Naive thymus-derived CD4-positive, alpha-beta T cell (primary cell): ENCODE measurements around the gene KLHL24. TPM values are rescaled to one million over a fixed set of nuclear protein-coding genes. Genes with fewer than 3 reads are reported as not detected.
A peak's percentile ranks its signal among the peaks of the same experiment; 100 is the strongest.
"Not testable (repeated sequence)": the region's sequence is repeated elsewhere in the genome, so short reads cannot be mapped to it uniquely, and the experiment has no call there.

Source experiments
- ATAC-seq: fragments of 150-1000 bp; cut with Tn5 transposase; 2 replicates; pipeline ENCODE4 v1.10.0; 2021; ENCODE audit warnings: mild to moderate bottlenecking, moderate library complexity
- CTCF ChIA-PET: fragments of 350-600 bp; sonication (Branson Sonifier 250); formaldehyde crosslinking; loops from one replicate; lab custom pipeline; 2021; ENCODE audit warnings: antibody characterized with exemption; lab: Charles Lee
- POLR2A ChIA-PET: fragments of 350-600 bp; sonication (Branson Sonifier 250); formaldehyde crosslinking; loops from one replicate; lab custom pipeline; 2021; ENCODE audit warnings: antibody characterized with exemption, inconsistent platforms; lab: Charles Lee
- DNase-seq, 9 donors: peaks; one replicate each; pipeline versions ENCODE4 v3.0.0 to v3.0.0-alpha.2; 2020 to 2022; ENCODE audit warnings: mixed read lengths in 1 of 9
- H3K27ac ChIP-seq: one replicate; pipeline ENCODE4 v1.7.0; 2013; ENCODE audit warnings: mild to moderate bottlenecking, low read depth, low read length, moderate library complexity
- H3K27me3 ChIP-seq, 2 donors: one replicate each; pipeline ENCODE4 v1.7.0; 2013; ENCODE audit warnings: low read length in 2 of 2, mild to moderate bottlenecking in 2 of 2, moderate library complexity in 2 of 2; ENCODE audit not compliant: control insufficient read depth in 2 of 2, insufficient read depth in 2 of 2
- H3K36me3 ChIP-seq, 3 experiments: 1 replicate in 2 of 3; 2 replicates in 1 of 3; pipeline ENCODE4 v1.7.0; 2013; ENCODE audit warnings: low read length in 3 of 3, mild to moderate bottlenecking in 3 of 3, moderate library complexity in 1 of 3; ENCODE audit not compliant: insufficient read depth in 3 of 3, control insufficient read depth in 2 of 3
- H3K4me1 ChIP-seq, 2 donors: one replicate each; pipeline ENCODE4 v1.7.0; 2013; ENCODE audit warnings: low read length in 2 of 2, mild to moderate bottlenecking in 2 of 2, moderate library complexity in 1 of 2; ENCODE audit not compliant: control insufficient read depth in 2 of 2, insufficient read depth in 2 of 2
- H3K4me3 ChIP-seq: 2 replicates; pipeline ENCODE4 v1.7.0; 2013; ENCODE audit warnings: mild to moderate bottlenecking, low read length
- H3K9me3 ChIP-seq, 3 experiments: 1 replicate in 2 of 3; 2 replicates in 1 of 3; pipeline ENCODE4 v1.7.0; 2013; ENCODE audit warnings: low read length in 3 of 3; ENCODE audit not compliant: control insufficient read depth in 2 of 3
- H3K27ac Mint-ChIP-seq, 9 donors: one replicate each; pipeline ENCODE4 v1.8.0; 2020 to 2022; ENCODE audit warnings: mixed read lengths in 9 of 9, mild to moderate bottlenecking in 8 of 9, moderate library complexity in 5 of 9, inconsistent platforms in 2 of 9
- H3K27me3 Mint-ChIP-seq, 5 donors: one replicate each; pipeline ENCODE4 v1.8.0; 2021 to 2022; ENCODE audit warnings: mixed read lengths in 5 of 5, mild to moderate bottlenecking in 1 of 5
- H3K36me3 Mint-ChIP-seq, 5 donors: one replicate each; pipeline ENCODE4 v1.8.0; 2020 to 2022; ENCODE audit warnings: mixed read lengths in 5 of 5, mild to moderate bottlenecking in 3 of 5, inconsistent platforms in 1 of 5
- H3K4me1 Mint-ChIP-seq, 7 donors: one replicate each; pipeline ENCODE4 v1.8.0; 2020 to 2022; ENCODE audit warnings: mixed read lengths in 7 of 7, mild to moderate bottlenecking in 3 of 7, inconsistent platforms in 1 of 7
- H3K4me3 Mint-ChIP-seq, 10 donors: one replicate each; pipeline ENCODE4 v1.8.0; 2020 to 2022; ENCODE audit warnings: mild to moderate bottlenecking in 10 of 10, mixed read lengths in 10 of 10, moderate library complexity in 6 of 10, inconsistent platforms in 2 of 10
- H3K9me3 Mint-ChIP-seq, 11 donors: one replicate each; pipeline ENCODE4 v1.8.0; 2020 to 2022; ENCODE audit warnings: mixed read lengths in 11 of 11, mild to moderate bottlenecking in 4 of 11, inconsistent platforms in 1 of 11, moderate library complexity in 1 of 11
- intact Hi-C, 2 donors: fragments of 100-400 bp; cut with micrococcal nuclease; formaldehyde crosslinking; loops; one replicate each; pipeline ENCODE4 v1.15.1; 2023
- polyA plus RNA-seq, 2 donors: library from polyadenylated mRNA; unstranded; fragments of 300-500 nt; fragmentation: Illumina TruSeq; gene quantifications; one replicate each; pipeline ENCODE4 v1.2.3, GENCODE V29; 2021
- total RNA-seq, 6 experiments: library from RNA in 5 of 6; stranded (reverse) in 5 of 6; gene quantifications; 1 replicate in 5 of 6; 2 replicates in 1 of 6; pipeline ENCODE4 v1.2.3 and lab custom pipeline; 2021 to 2026

Gene KLHL24
- total and polyA plus RNA-seq, 7 experiments from 2014 or later, result 25.3 to 161 (median 118) TPM

GRCh38 chr3:183631715-183632114 lies 3.7 kb upstream of the KLHL24 start:
- DNase-seq, result no peak
- Histone ChIP-seq H3K4me1 (peaks cover 5 to 6% of the 10 kb centered on the region in 2 donors), H3K27ac (no peak overlapping the region), H3K27me3 (no peaks in the 10 kb centered on the region), H3K4me3 (no peak overlapping the region), H3K9me3 (no peaks in the 10 kb centered on the region), H3K36me3 (peaks cover 0 to 9% (median 0%) of the 10 kb centered on the region in 3 experiments)
- ChIA-PET POLR2A (interaction anchor here (0.8 kb wide), 1 partner anchor 10 kb away, joined by 3 read pairs; no protein-coding TSS in a partner anchor), CTCF (no interaction called here)
- Mint-ChIP-seq H3K27ac (no peak overlapping the region), H3K9me3 (no peaks in the 10 kb centered on the region), H3K27me3 (peaks cover 0 to 2% (median 0%) of the 10 kb centered on the region in 5 donors), H3K4me1 (peaks cover 0 to 10% (median 9%) of the 10 kb centered on the region in 7 donors), H3K36me3 (no peaks in the 10 kb centered on the region), H3K4me3 (no peak overlapping the region)
- intact Hi-C loops, result loop anchor here (10.0 kb wide), 5 partner anchors 253 to 1183 kb away; partner anchors contain the start of genes AP2M1 (in 1 of the 2), EIF2B5 (in 1 of the 2), MCCC1 (in 1 of the 2) and PARL (in 1 of the 2)
- ATAC-seq, result no peak

DNA sequence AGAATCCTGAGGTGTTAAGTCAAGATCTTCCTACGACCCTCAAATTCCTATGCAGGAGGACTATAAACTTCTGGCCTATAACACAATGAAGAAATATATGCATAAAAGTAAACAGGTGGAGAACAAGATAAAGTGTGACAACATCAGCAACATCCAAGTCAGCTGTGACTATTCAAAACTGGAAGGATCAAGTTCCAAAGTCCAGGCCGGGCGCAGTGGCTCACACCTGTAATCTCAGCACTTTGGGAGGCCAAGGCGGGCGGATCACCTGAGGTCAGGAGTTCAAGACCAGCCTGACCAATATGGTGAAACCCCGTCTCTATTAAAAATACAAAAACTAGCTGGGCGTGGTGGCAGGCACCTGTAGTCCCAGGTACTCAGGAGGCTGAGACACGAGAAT lies 2.7 kb upstream of the KLHL24 start:
- POLR2A ChIA-PET, H3K9me3 ChIP-seq, H3K4me3 Mint-ChIP-seq, H3K27ac Mint-ChIP-seq, H3K27me3 ChIP-seq, H3K36me3 ChIP-seq, DNase-seq, H3K9me3 Mint-ChIP-seq, H3K27ac ChIP-seq, H3K27me3 Mint-ChIP-seq, H3K4me3 ChIP-seq, H3K36me3 Mint-ChIP-seq, ATAC-seq: not testable (repeated sequence)
- H3K4me1 ChIP-seq, result peaks cover 13 to 14% of the 10 kb centered on the region in 2 donors
- CTCF ChIA-PET, result interaction anchor here (0.6 kb wide), 1 partner anchor 73 kb away, joined by 4 read pairs; no protein-coding TSS in a partner anchor
- intact Hi-C loops, result loop anchor here (10.0 kb wide), 5 partner anchors 252 to 1182 kb away; partner anchors contain the start of genes AP2M1 (in 1 of the 2), EIF2B5 (in 1 of the 2), MCCC1 (in 1 of the 2) and PARL (in 1 of the 2)
- peaks cover 10 to 20% (median 18%) of the 10 kb centered on the region in 7 donors for H3K4me1 Mint-ChIP-seq

DNA sequence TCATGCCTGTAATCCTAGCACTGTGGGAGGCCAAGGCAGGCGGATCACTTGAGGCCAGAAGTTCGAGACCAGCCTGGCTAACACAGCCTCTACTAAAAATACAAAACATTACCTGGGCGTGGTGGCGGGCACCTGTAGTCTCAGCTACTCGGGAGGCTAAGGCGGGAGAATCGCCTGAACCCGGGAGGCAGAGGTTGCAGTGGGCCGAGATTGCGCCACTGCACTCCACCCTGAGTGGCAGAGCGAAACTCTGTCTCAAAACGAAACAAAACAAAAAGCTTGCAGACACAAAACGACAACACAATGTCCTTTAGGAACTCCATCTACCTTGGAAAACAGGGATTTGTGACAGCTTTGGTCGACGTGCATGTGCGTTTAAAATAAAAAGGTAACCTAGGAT lies 716 bp upstream of the KLHL24 start:
- POLR2A ChIA-PET, result interaction anchor here (0.6 to 4.5 kb wide), 14 partner anchors 8 to 160 kb away, joined by 3 to 41 read pairs (median 6); partner anchors contain the start of genes KLHL6 and YEATS2
- no peak for DNase-seq

GRCh38 chr3:183635107-183635430 lies 354 bp upstream of the KLHL24 start:
- Mint-ChIP-seq H3K9me3 (no peaks in the 10 kb centered on the region), H3K27me3 (no peaks in the 10 kb centered on the region), H3K36me3 (peaks cover 0 to 2% (median 2%) of the 10 kb centered on the region in 5 donors), H3K4me3 (peak overlapping the region; percentile 92 to 96 (median 94)), H3K4me1 (peaks cover 17 to 41% (median 27%) of the 10 kb centered on the region in 7 donors), H3K27ac (peak overlapping the region; percentile 87 to 98 (median 95))
- ChIA-PET CTCF (interaction anchor here (0.6 to 1.7 kb wide), 2 partner anchors 43 to 75 kb away, joined by 4 to 6 read pairs; no protein-coding TSS in a partner anchor), POLR2A (interaction anchor here (0.6 to 4.5 kb wide), 20 partner anchors 8 to 842 kb away, joined by 3 to 41 read pairs (median 6); partner anchors contain the start of genes ATP11B, KLHL6 and YEATS2)
- H3K27me3 ChIP-seq, result no peaks in the 10 kb centered on the region
- ATAC-seq (no peak), DNase-seq (no peak)
- peak overlapping the region; percentile 91 for H3K27ac ChIP-seq
- intact Hi-C loops, result loop anchor here (1.0 to 10.0 kb wide), 17 partner anchors 48 to 1180 kb away; partner anchors contain the start of genes KLHL6 (in 2 of the 2), VPS8 (in 2 of the 2), ABCC5 (in 1 of the 2) and AP2M1 (in 1 of the 2)
- peaks cover 0 to 9% (median 0%) of the 10 kb centered on the region in 3 experiments for H3K36me3 ChIP-seq
- H3K4me3 ChIP-seq, result peak overlapping the region; percentile 75
- H3K9me3 ChIP-seq, result no peaks in the 10 kb centered on the region
- H3K4me1 ChIP-seq, result peaks cover 15 to 23% of the 10 kb centered on the region in 2 donors

More for the DNA sequence above, 716 bp upstream of the KLHL24 start:
- peaks cover 15 to 23% of the 10 kb centered on the region in 2 donors for H3K4me1 ChIP-seq
- Mint-ChIP-seq H3K4me1 (peaks cover 15 to 37% (median 24%) of the 10 kb centered on the region in 7 donors), H3K4me3 (peak overlapping the region; percentile 92 to 96 (median 94)), H3K27me3 (no peaks in the 10 kb centered on the region), H3K27ac (peak overlapping the region; percentile 87 to 98 (median 95)), H3K9me3 (no peaks in the 10 kb centered on the region), H3K36me3 (no peaks in the 10 kb centered on the region)
- no peaks in the 10 kb centered on the region for H3K27me3 ChIP-seq
- H3K4me3 ChIP-seq, result peak overlapping the region; percentile 75
- H3K27ac ChIP-seq, result peak overlapping the region; percentile 91
- no peak for ATAC-seq
- CTCF ChIA-PET, result interaction anchor here (1.1 to 1.7 kb wide), 2 partner anchors 10 to 43 kb away, joined by 4 read pairs; no protein-coding TSS in a partner anchor
- no peaks in the 10 kb centered on the region for H3K9me3 ChIP-seq
- peaks cover 0 to 9% (median 0%) of the 10 kb centered on the region in 3 experiments for H3K36me3 ChIP-seq
- intact Hi-C loops, result loop anchor here (1.0 to 10.0 kb wide), 17 partner anchors 48 to 1180 kb away; partner anchors contain the start of genes KLHL6 (in 2 of the 2), VPS8 (in 2 of the 2), ABCC5 (in 1 of the 2) and AP2M1 (in 1 of the 2)

DNA sequence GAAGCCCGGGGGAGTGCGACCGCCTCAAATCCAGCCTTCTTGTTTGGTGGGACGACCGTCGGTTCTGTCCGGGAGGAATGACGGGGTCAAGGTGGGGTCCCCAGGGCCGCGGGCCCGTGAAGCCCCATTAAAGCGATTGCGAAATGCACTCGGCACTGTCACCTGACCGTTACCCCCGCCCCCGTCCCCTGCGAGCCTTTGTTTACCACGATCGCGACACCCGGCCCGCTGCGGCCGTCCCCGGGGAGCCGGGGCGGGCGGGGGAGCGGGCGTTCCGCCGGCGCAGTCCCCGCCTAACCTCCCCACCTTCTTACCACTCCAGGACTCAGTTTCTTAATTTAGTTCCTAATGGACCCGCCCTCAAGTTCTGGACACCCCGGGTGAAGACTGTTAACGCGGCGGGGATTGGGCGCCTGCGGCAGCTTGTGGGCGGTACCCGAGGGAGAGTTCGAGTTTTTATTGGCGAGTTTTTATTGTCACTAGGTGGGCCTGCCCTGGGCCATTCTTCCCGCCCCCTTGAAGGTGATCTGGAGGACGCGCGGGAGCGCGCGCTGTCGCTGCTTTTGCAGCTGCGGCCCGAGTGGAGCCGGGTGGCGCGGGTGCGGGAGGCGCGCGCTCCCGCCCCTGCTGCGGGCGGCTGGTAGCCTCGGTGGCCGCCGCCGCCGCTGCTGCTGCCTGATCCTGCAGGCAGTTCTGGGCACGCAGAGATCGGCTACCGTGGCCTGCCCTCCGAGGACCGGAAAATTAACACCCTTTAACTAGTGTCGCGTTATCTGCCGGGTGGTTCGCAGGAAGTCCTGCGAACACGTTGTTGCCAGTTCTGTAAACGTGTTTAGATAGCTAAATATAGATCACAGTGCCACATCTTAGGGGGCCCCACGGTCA lies 1.0 kb downstream of the KLHL24 start:
- Histone ChIP-seq H3K4me1 (peaks cover 15 to 23% of the 10 kb centered on the region in 2 donors), H3K4me3 (peak overlapping the region; percentile 75), H3K27ac (peak overlapping the region; percentile 91), H3K9me3 (no peaks in the 10 kb centered on the region), H3K27me3 (no peaks in the 10 kb centered on the region), H3K36me3 (peaks cover 0 to 9% (median 0%) of the 10 kb centered on the region in 3 experiments)
- Mint-ChIP-seq H3K4me3 (peak overlapping the region; percentile 92 to 96 (median 94)), H3K4me1 (peaks cover 18 to 51% (median 32%) of the 10 kb centered on the region in 7 donors), H3K27ac (peak overlapping the region; percentile 87 to 98 (median 95)), H3K9me3 (no peaks in the 10 kb centered on the region), H3K27me3 (no peaks in the 10 kb centered on the region), H3K36me3 (peaks cover 0 to 5% (median 2%) of the 10 kb centered on the region in 5 donors)
- ATAC-seq (peak; percentile 87), DNase-seq (peak; percentile 77 to 94 (median 93))
- CTCF ChIA-PET, result interaction anchor here (0.5 to 1.7 kb wide), 5 partner anchors 22 to 164 kb away, joined by 3 to 4 read pairs (median 4); partner anchors contain the start of gene YEATS2
- intact Hi-C loops, result loop anchor here (1.0 to 10.0 kb wide), 23 partner anchors 16 to 1178 kb away; partner anchors contain the start of genes AP2M1 (in 2 of the 2), ATP11B (in 2 of the 2), MCCC1 (in 2 of the 2) and VPS8 (in 2 of the 2)
- POLR2A ChIA-PET, result interaction anchor here (0.6 to 4.5 kb wide), 29 partner anchors 9 to 843 kb away, joined by 3 to 41 read pairs (median 5); partner anchors contain the start of genes ATP11B, KLHL6 and YEATS2
